CD4-positive, alpha-beta T cell treated with Interleukin-6 at 100 ng/mL for 8 hours (primary cell): Measurements from ENCODE around the gene ITGA5.

Experiments used
- DNase-seq: peaks from one replicate; pipeline ENCODE4 v3.0.0-alpha.2; 2020; ENCODE audit warnings: mixed read lengths, low spot score

Gene ITGA5

DNA sequence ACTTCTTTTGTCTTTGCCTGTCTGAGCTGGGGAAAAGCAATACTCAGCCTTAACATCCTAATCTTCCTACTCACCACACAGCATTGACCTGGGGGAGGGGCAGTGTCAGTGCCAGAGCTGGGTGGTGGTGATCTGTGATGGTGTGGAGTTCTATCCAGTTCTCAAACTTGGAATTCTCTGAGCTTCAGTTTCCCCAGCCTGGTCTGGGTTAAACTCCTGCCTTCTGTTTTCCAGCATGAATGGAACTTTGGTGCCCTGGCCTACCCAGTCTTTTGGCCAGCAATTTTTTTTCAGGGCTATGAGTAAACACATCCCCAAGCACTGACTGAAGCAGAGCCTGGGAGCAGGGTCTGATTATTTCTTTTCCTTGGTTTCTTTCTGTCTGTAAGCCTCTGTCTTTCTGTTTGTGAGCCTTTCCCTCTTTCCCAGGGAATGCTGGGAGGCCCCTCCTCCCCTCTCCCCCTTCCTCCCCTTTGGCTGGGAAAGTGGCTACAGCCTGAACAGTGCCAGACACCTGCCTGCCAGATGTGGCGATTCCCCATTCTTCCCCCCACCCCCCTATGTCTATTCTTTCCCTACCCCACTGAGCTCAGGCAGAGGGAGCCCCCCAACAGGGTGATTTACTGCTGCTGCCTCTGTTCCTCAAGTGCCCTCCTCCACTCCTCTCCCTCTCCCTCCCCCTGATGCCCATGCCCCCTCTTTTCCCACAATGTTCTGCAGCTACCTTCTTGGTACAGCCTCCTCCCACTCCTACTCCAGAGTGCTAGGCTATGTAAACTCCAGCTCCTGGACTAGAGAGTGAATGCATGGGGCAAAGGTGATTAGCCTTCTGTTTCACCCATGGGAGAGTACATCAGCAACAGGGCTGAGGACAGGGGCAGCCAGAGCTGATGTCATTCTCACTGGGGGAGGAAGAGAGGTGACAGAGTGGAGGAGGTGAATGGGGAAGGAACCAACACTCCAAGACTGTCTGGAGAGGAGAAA lies 65.9 kb downstream of the ITGA5 start:
- no peak for DNase-seq

- no peak for DNase-seq
Measured at GRCh38 chr12:54352022-54352531, 67.0 kb downstream of the ITGA5 start.

DNA sequence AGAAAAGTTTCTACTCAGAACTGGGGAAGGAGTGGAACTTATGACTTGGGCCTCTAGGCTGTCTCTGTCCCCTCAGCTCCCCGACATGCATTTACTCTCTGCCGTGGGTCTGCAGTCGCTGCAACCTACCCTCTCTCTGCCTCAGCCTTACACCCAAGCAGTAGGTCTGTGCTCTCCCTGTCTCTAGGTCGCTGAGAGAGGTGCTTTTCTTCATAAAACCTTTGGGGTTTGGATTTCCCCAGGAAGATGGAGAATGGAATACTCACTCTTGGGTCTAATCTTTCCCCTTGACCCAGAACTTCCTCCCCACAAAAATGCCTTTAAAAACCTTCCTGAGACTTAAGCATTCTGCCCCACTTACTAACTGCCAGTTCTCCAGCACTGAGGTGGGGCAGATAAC lies 67.7 kb downstream of the ITGA5 start:
- no peak for DNase-seq

- no peak for DNase-seq
Measured at GRCh38 chr12:54350743-54351142, 68.3 kb downstream of the ITGA5 start.

- DNase-seq: no peak
Measured at GRCh38 chr12:54349679-54350078, 69.4 kb downstream of the ITGA5 start.

- no peak for DNase-seq
Measured at GRCh38 chr12:54349036-54349435, 70.0 kb downstream of the ITGA5 start.
